Ishikawa (cell line): ENCODE data around the gene REN.
A peak's percentile ranks its signal among the peaks of the same experiment; 100 is the strongest.

ENCODE experiments used
- CEBPB ChIP-seq: IDR thresholded peaks from 2 replicates; pipeline ENCODE4 v1.6.1; 2012
- CREB1 ChIP-seq: IDR thresholded peaks from 2 replicates; pipeline ENCODE4 v1.6.1; 2012; ENCODE audit warnings: low read depth
- EGR1 ChIP-seq: IDR thresholded peaks from 2 replicates; pipeline ENCODE4 v1.6.1; 2012
- EP300 ChIP-seq: IDR thresholded peaks from 2 replicates; pipeline ENCODE4 v1.6.1; 2012; ENCODE audit warnings: borderline replicate concordance
- FOXM1 ChIP-seq: IDR thresholded peaks from 2 replicates; pipeline ENCODE4 v1.6.1; 2012; ENCODE audit warnings: low read depth, borderline replicate concordance
- MAX ChIP-seq: IDR thresholded peaks from 2 replicates; pipeline ENCODE4 v1.6.1; 2012
- NFIC ChIP-seq: IDR thresholded peaks from 2 replicates; pipeline ENCODE4 v1.6.1; 2012
- RAD21 ChIP-seq: IDR thresholded peaks from 2 replicates; pipeline ENCODE4 v1.6.1; 2012; ENCODE audit warnings: low read depth
- TAF1 ChIP-seq: IDR thresholded peaks from 2 replicates; pipeline ENCODE4 v1.6.1; 2012; ENCODE audit warnings: low read depth, mild to moderate bottlenecking
- TCF12 ChIP-seq: IDR thresholded peaks from 2 replicates; pipeline ENCODE4 v1.6.1; 2012; ENCODE audit warnings: low read depth
- TEAD4 ChIP-seq: IDR thresholded peaks from 2 replicates; pipeline ENCODE4 v1.6.1; 2012
- YY1 ChIP-seq: IDR thresholded peaks from 2 replicates; pipeline ENCODE4 v1.6.1; 2012; ENCODE audit warnings: low read depth
- ZBTB7A ChIP-seq: IDR thresholded peaks from 2 replicates; pipeline ENCODE4 v1.6.1; 2012; ENCODE audit warnings: low read depth
- TF ChIP-seq, protein P1 (sequence below): IDR thresholded peaks from 2 replicates; pipeline ENCODE4 v1.6.1; 2012
- TF ChIP-seq, protein P2 (sequence below): IDR thresholded peaks from 2 replicates; pipeline ENCODE4 v1.6.1; 2012; ENCODE audit warnings: low read depth, mild to moderate bottlenecking

Gene REN

DNA sequence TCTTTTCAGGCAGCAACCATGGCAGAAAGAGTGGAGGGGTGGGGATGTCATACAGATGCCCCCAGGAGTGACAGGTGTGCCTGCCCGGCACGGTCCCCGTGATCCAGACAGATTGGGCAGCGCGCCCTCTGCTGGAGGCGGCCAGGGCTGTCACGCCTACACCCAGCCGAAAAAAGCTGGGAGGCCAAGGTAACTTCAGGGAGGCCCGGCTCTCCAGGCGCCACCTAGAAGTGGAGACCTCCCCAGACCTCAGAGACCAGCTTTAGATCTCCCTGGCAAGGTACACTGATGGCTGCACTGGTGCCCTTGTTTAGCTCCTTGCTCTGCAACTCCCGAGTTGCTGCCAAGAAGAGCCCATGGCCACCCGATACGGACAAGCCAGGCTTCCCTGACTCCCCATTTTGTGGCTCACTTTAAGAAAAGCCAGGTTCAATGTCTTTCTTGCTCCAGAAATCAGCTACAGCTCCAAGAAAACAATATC, 41.0 kb upstream of the REN start:
- TF ChIP-seq MAX (0 out of 2 replicates have a peak, but pooled peaks have one; percentile 20), CREB1 (no peak), RAD21 (peak; percentile 68), NFIC (no peak), ZBTB7A (no peak)

GRCh38 chr1:204206121-204206520, 40.0 kb upstream of the REN start:
- TF ChIP-seq TCF12 (no peak), TEAD4 (no peak), RAD21 (no peak), CEBPB (no peak), EP300 (no peak), NFIC (no peak), EGR1 (no peak), TAF1 (no peak), YY1 (no peak), FOXM1 (no peak), CREB1 (no peak), ZBTB7A (no peak), MAX (no peak)
- TF ChIP-seq, protein P1, sequence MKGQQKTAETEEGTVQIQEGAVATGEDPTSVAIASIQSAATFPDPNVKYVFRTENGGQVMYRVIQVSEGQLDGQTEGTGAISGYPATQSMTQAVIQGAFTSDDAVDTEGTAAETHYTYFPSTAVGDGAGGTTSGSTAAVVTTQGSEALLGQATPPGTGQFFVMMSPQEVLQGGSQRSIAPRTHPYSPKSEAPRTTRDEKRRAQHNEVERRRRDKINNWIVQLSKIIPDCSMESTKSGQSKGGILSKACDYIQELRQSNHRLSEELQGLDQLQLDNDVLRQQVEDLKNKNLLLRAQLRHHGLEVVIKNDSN: no peak
- TF ChIP-seq, protein P2, sequence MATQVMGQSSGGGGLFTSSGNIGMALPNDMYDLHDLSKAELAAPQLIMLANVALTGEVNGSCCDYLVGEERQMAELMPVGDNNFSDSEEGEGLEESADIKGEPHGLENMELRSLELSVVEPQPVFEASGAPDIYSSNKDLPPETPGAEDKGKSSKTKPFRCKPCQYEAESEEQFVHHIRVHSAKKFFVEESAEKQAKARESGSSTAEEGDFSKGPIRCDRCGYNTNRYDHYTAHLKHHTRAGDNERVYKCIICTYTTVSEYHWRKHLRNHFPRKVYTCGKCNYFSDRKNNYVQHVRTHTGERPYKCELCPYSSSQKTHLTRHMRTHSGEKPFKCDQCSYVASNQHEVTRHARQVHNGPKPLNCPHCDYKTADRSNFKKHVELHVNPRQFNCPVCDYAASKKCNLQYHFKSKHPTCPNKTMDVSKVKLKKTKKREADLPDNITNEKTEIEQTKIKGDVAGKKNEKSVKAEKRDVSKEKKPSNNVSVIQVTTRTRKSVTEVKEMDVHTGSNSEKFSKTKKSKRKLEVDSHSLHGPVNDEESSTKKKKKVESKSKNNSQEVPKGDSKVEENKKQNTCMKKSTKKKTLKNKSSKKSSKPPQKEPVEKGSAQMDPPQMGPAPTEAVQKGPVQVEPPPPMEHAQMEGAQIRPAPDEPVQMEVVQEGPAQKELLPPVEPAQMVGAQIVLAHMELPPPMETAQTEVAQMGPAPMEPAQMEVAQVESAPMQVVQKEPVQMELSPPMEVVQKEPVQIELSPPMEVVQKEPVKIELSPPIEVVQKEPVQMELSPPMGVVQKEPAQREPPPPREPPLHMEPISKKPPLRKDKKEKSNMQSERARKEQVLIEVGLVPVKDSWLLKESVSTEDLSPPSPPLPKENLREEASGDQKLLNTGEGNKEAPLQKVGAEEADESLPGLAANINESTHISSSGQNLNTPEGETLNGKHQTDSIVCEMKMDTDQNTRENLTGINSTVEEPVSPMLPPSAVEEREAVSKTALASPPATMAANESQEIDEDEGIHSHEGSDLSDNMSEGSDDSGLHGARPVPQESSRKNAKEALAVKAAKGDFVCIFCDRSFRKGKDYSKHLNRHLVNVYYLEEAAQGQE: no peak

GRCh38 chr1:204205486-204205885, 39.3 kb upstream of the REN start:
- no peak for TF ChIP-seq TEAD4
- no peak for TF ChIP-seq TAF1
- TF ChIP-seq MAX: no peak
- no peak for TF ChIP-seq FOXM1
- no peak for TF ChIP-seq TCF12
- TF ChIP-seq YY1: no peak
- TF ChIP-seq, protein P1: no peak
- TF ChIP-seq ZBTB7A: no peak
- TF ChIP-seq, protein P2: no peak
- TF ChIP-seq EGR1: no peak
- TF ChIP-seq CREB1: no peak
- no peak for TF ChIP-seq CEBPB
- no peak for TF ChIP-seq NFIC
- TF ChIP-seq EP300: no peak
- TF ChIP-seq RAD21: no peak

DNA sequence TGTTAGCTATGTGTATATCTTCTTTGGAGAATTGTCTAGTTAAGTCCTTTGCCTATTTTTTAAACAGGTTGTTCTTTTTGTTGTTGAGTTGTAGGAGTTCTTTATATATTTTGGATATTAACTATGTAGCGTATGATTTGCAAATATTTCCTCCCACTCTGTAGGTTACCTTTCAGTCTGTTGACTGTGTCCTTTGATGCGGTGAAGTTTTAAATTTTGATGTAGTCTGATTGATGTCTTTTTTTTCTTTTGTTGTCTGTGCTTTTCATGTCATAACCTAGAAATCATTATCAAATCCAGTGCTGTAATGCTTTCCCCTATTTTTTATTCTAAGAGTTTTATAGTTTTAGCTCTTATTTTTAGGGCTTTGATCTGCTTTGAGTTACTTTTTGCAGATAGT, 38.8 kb upstream of the REN start:
- TF ChIP-seq, protein P1: no peak
- no peak for TF ChIP-seq CREB1
- TF ChIP-seq FOXM1: no peak
- TF ChIP-seq RAD21: no peak
- no peak for TF ChIP-seq CEBPB
- no peak for TF ChIP-seq EGR1
- TF ChIP-seq ZBTB7A: no peak
- TF ChIP-seq TAF1: no peak
- no peak for TF ChIP-seq EP300
- TF ChIP-seq YY1: no peak
- no peak for TF ChIP-seq NFIC
- no peak for TF ChIP-seq TCF12
- TF ChIP-seq MAX: no peak
- TF ChIP-seq, protein P2: no peak
- TF ChIP-seq TEAD4: no peak
